ENCODE measurements around the gene ARFGAP1.

ARFGAP1 gene

DNA sequence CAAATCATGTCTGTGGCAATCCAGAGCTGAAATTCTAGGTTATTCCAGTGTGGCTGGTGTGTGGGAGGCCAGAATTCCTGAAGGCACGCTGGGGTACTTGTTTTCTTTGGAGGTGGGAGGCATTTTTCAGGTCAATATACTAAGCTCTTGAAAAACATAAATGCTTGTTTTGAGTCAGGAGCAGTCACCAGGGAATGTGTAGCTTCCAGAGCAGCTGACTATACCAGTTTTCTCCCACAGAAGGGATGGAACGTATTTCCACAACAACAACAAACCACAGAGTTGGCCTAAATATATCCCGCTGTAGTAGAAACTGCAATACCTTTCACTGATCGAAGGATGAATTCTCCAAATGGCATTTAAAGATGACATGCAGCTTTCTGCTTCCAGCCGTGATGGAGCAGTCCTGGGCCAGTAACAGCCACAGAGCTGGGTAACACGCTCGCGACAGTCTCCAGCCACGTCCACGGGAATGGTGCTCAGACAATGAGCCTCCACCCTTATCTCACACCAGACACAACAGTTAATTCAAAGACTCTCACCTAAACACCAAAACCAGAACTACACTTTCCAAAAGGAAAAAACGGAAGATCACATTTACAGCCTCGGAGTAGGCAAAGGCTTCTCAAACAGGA lies 65.3 kb downstream of the ARFGAP1 start:
- H3K9me3 ChIP-seq (ENCODE audit: control extremely low read depth in 1 of 5, control insufficient read depth in 4 of 5, insufficient read depth in 2 of 5, low read depth in 1 of 5, low read length in 4 of 5) = peaks cover 0 to 6% (median 0%) of the 10 kb centered on the region in 5 experiments
- POLR2A ChIA-PET = no interaction called here
- H3K4me3 ChIP-seq (ENCODE audit: control insufficient read depth in 1 of 7, extremely low read depth in 1 of 7, insufficient read depth in 4 of 7, low read depth in 2 of 7, low read length in 6 of 7) = no peak overlapping the region
- H3K27me3 ChIP-seq (replicated peaks in 2 of 5; ENCODE audit: control insufficient read depth in 4 of 5, insufficient read depth in 5 of 5, low read length in 4 of 5) = peaks cover 0 to 68% (median 21%) of the 10 kb centered on the region in 5 experiments
- no peaks in the 10 kb centered on the region for H3K4me1 ChIP-seq (ENCODE audit: control extremely low read depth in 1 of 4, control insufficient read depth in 4 of 4, insufficient read depth in 4 of 4, low read length in 3 of 4)
- H3K36me3 ChIP-seq (ENCODE audit: control insufficient read depth in 4 of 4, insufficient read depth in 4 of 4, low read length in 3 of 4) = no peaks in the 10 kb centered on the region
- 93% methylated on average over 4 of the region's 12 CpGs for WGBS (ENCODE audit: insufficient coverage)
- H3K27ac ChIP-seq (ENCODE audit: insufficient read depth in 1 of 2, low read depth in 1 of 2, low read length in 2 of 2, poor library complexity in 1 of 2, severe bottlenecking in 2 of 2) = no peak overlapping the region
- no peak for DNase-seq
- CTCF ChIA-PET = interaction anchor here (1.4 kb wide), 1 partner anchor 28 kb away, joined by 4 read pairs; no protein-coding TSS in a partner anchor
